Lung (tissue), 12 donors: ENCODE results near the gene TM7SF3. TPM values are rescaled to one million over a fixed set of nuclear protein-coding genes. Genes with fewer than 3 reads are reported as not detected.

ENCODE experiments used
- ATAC-seq: fragments of 200-7000 bp; cut with Tn5 transposase; one replicate; pipeline ENCODE4 v1.9.1; 2020; ENCODE audit warnings: moderate number of reproducible peaks; ENCODE audit not compliant: insufficient read depth, low FRiP score
- DNase-seq, 3 donors: peaks; one replicate each; pipeline ENCODE4 v3.0.0-alpha.2; 2013 to 2017
- H3K27ac ChIP-seq, 2 donors: one replicate each; pipeline ENCODE4 v1.5.1; 2013; ENCODE audit warnings: mild to moderate bottlenecking in 2 of 2, moderate library complexity in 2 of 2, control low read depth in 1 of 2, inconsistent platforms in 1 of 2, low read depth in 1 of 2, low read length in 1 of 2
- H3K27me3 ChIP-seq, 3 donors: one replicate each; pipeline ENCODE4 v1.5.1; 2013; ENCODE audit warnings: low read length in 2 of 3; ENCODE audit not compliant: control insufficient read depth in 3 of 3, insufficient read depth in 3 of 3
- H3K36me3 ChIP-seq, 4 donors: one replicate each; pipeline ENCODE4 v1.5.1; 2013; ENCODE audit warnings: low read length in 4 of 4, mild to moderate bottlenecking in 1 of 4, moderate library complexity in 1 of 4; ENCODE audit not compliant: control insufficient read depth in 4 of 4, insufficient read depth in 4 of 4
- H3K4me1 ChIP-seq, 5 donors: one replicate each; pipeline ENCODE4 v1.5.1; 2013; ENCODE audit warnings: low read length in 5 of 5, mild to moderate bottlenecking in 2 of 5, moderate library complexity in 1 of 5; ENCODE audit not compliant: control insufficient read depth in 5 of 5, insufficient read depth in 5 of 5
- H3K4me3 ChIP-seq: one replicate; pipeline ENCODE4 v1.5.1; 2013; ENCODE audit warnings: mild to moderate bottlenecking, control low read depth, moderate library complexity
- H3K9ac ChIP-seq, 2 donors: one replicate each; pipeline ENCODE4 v1.5.1; 2013; ENCODE audit warnings: low read length in 2 of 2, control low read depth in 1 of 2; ENCODE audit not compliant: insufficient read depth in 1 of 2
- H3K9me3 ChIP-seq, 4 donors: one replicate each; pipeline ENCODE4 v1.5.1; 2013; ENCODE audit warnings: low read length in 3 of 4, mild to moderate bottlenecking in 1 of 4, moderate library complexity in 1 of 4; ENCODE audit not compliant: control insufficient read depth in 4 of 4, insufficient read depth in 3 of 4
- WGBS, 2 donors: extraction: QIAGEN DNeasy Blood & Tissue Kit; methylation state at CpG; one replicate each; pipeline ENCODE4 v1.1.7; 2013; 5-methylcytosine and 5-hydroxymethylcytosine counted together
- polyA plus RNA-seq, 2 donors: library from polyadenylated mRNA; stranded (reverse); fragments of 200-250 nt; gene quantifications; one replicate each; pipeline ENCODE4 v1.2.1, GENCODE V29; 2013
- total RNA-seq, 2 donors: library from RNA; depleted of rRNA in 1 of 2; stranded (reverse); fragments of >200 nt in 1 of 2; gene quantifications; one replicate each; pipeline ENCODE4 v1.2.1, GENCODE V29; 2014 to 2021
- TF ChIP-seq, protein P1 (sequence below): IDR thresholded peaks from 2 replicates; pipeline ENCODE4 v1.5.1; 2012; ENCODE audit warnings: mild to moderate bottlenecking; ENCODE audit errors: control extremely low read depth, extremely low read depth
- donor health status: control.
- donor health status: control.
- donor health status: Bipolar disorder and iron deficiency.
- donor health status: healthy.
- donor health status: DM: yes; HTN: yes; CAD: no.

TM7SF3 gene
- total and polyA plus RNA-seq, 4 donors, result 28.4 to 60.4 (median 45.8) TPM

DNA sequence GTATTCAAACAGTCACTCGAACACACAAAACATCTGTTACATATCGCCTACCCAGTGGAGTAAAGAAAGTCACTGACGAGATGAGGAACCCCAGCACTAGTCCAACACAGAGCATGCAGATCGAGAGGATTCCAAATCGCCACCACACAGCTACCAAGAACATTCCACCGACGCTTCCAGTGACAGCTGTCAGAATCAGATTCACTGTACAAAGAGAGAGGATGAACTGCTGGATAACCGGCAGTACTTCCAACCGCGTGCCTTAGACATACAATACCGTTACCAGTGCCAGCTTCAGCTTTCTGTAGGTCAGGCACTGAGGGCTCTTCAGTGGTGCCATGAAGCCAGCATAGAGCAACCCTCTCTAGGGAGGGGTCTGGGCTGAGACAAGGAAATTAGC, 34.5 kb downstream of the TM7SF3 start:
- no peaks in the 10 kb centered on the region for H3K9me3 ChIP-seq
- ATAC-seq (no peak), DNase-seq (no peak)
- no peaks in the 10 kb centered on the region for H3K4me1 ChIP-seq
- H3K27ac ChIP-seq, result no peak overlapping the region
- no peaks in the 10 kb centered on the region for H3K27me3 ChIP-seq
- H3K4me3 ChIP-seq, result no peak overlapping the region
- 96% methylated on average over 11 of the region's 11 CpGs for WGBS, 2 donors
- H3K9ac ChIP-seq, result no peak overlapping the region
- TF ChIP-seq, protein P1, sequence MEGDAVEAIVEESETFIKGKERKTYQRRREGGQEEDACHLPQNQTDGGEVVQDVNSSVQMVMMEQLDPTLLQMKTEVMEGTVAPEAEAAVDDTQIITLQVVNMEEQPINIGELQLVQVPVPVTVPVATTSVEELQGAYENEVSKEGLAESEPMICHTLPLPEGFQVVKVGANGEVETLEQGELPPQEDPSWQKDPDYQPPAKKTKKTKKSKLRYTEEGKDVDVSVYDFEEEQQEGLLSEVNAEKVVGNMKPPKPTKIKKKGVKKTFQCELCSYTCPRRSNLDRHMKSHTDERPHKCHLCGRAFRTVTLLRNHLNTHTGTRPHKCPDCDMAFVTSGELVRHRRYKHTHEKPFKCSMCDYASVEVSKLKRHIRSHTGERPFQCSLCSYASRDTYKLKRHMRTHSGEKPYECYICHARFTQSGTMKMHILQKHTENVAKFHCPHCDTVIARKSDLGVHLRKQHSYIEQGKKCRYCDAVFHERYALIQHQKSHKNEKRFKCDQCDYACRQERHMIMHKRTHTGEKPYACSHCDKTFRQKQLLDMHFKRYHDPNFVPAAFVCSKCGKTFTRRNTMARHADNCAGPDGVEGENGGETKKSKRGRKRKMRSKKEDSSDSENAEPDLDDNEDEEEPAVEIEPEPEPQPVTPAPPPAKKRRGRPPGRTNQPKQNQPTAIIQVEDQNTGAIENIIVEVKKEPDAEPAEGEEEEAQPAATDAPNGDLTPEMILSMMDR, result no peak
- peaks cover 0 to 9% (median 6%) of the 10 kb centered on the region in 4 donors for H3K36me3 ChIP-seq

DNA sequence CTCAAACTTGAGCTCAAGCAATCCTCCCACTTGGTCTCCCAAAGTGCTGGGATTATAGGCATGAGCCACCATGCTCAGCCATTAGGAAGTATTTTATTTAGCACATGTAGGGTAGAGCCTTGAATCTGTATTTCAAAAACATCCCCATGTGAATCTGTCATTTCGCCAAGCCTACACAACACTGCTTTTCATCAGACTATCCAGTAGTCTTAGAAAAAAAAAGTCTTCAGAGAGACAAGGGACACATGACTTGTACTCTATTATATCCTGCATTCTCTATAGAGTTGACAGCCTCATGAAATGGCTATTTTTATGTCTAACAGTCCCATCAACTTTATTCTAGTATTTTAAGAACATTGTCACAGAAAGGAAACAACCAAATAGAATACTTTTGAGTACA, 35.4 kb downstream of the TM7SF3 start:
- no peak overlapping the region for H3K4me3 ChIP-seq
- no peak overlapping the region for H3K9ac ChIP-seq
- no peaks in the 10 kb centered on the region for H3K9me3 ChIP-seq
- no peak overlapping the region for H3K27ac ChIP-seq
- TF ChIP-seq, protein P1, result no peak
- H3K36me3 ChIP-seq, result peaks cover 0 to 10% (median 9%) of the 10 kb centered on the region in 4 donors
- H3K27me3 ChIP-seq, result no peaks in the 10 kb centered on the region
- H3K4me1 ChIP-seq, result no peaks in the 10 kb centered on the region
- 94 to 98% methylated on average over 1 of the region's 1 CpG for whole genome bisulfite sequencing, 2 donors
- ATAC-seq (no peak), DNase-seq (no peak)

DNA sequence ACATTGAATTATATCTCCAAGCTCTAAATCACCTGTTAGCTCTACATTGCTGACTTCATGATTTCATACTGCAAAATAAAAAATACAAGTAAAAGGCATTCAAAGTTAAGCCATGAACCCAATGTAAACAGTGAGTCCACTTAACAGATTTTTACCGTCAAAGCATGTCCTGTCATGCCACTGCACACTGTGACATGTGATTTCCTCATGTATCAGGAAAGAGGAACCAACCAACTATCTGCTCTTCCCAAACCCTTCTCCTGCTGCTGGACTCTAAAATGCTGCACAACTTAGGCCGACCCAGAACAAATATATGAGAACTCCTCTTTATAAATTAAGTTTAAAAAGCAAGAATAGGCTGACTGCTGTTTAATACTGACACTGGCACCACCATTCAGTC, 37.5 kb downstream of the TM7SF3 start:
- Histone ChIP-seq H3K4me1 (no peaks in the 10 kb centered on the region), H3K9me3 (no peaks in the 10 kb centered on the region), H3K9ac (no peak overlapping the region), H3K27me3 (no peaks in the 10 kb centered on the region), H3K36me3 (peaks cover 0 to 17% (median 9%) of the 10 kb centered on the region in 4 donors), H3K27ac (no peak overlapping the region), H3K4me3 (no peak overlapping the region)
- 42 to 70% methylated on average over 2 of the region's 2 CpGs for WGBS, 2 donors
- TF ChIP-seq, protein P1, result no peak
- ATAC-seq (no peak), DNase-seq (no peak)

DNA sequence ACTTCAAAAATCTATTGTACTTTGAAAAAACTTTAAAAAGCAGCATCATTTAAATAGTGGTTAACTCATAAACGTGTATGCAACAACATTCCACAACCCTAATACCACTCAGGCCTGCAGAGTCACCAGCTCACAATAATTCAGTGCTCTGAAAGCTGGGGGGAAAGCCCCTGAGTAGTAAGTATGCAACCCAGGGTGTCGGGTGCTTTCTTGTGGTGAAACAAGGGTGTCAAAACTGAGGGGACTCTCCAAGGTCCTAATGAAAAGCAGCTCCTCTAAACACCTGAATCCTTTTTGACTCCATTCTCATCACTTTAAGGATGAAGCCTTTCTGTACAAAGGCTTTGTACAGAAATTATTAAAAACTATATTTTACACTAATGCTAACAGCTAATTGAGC, 42.2 kb downstream of the TM7SF3 start:
- DNase-seq (no peak), ATAC-seq (no peak)
- H3K4me1 ChIP-seq, result no peaks in the 10 kb centered on the region

More for the DNA sequence above, 42.2 kb downstream of the TM7SF3 start:
- Histone ChIP-seq H3K36me3 (peaks cover under 1 to 24% (median 11%) of the 10 kb centered on the region in 4 donors), H3K27ac (no peak overlapping the region), H3K9ac (no peak overlapping the region), H3K4me3 (no peak overlapping the region), H3K9me3 (no peaks in the 10 kb centered on the region), H3K27me3 (no peaks in the 10 kb centered on the region)
- TF ChIP-seq, protein P1, result no peak
- WGBS, 2 donors, result 75 to 80% methylated on average over 2 of the region's 2 CpGs
